ENCODE data around the gene SOD2. TPM values are rescaled to one million over a fixed set of nuclear protein-coding genes. Genes with fewer than 3 reads are reported as not detected.

The SOD2 gene
- total and polyA plus RNA-seq, 2 of the 13 experiments (the other 11 are each of a cell fraction or from before 2014, with no cell fraction given) = 304 to 309 TPM

DNA sequence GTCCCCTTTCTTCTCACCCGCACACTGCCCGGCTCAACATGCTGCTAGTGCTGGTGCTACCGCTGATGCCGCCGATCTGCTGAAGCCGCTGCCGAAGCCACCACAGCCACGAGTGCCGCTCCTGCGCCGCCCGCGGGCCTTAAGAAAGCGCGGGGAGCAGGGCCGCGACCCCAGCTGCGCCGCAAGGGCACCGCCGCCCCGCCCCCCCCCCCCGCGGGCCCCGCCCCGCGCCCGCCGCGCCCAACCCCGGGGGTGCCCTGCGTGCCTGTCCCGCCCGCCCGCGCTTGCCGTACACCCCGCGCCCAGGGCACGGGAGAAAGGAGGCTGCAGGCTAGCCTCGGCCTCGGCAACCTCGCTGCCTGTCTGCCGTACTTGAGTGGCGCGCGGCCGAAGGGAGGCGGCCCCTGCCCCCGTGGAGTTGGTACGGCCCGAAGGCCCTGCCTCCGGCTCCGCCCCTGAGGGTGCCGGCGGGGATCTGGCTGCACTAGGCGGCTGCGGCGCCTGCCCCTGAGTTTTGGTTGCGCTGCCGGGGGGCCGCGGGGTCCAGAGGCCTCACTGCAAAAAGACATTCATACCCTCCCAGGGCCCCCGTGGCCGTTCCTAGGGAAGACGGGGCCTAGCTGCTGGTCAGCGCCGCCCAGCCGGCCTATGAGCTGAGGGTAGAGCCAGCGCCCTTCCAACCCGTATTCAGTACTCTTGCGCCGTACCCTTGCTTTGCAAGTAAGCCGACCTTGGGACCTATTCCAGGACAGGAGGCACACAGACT lies at the start of gene SOD2 (continued):
- TF ChIP-seq, protein P1, sequence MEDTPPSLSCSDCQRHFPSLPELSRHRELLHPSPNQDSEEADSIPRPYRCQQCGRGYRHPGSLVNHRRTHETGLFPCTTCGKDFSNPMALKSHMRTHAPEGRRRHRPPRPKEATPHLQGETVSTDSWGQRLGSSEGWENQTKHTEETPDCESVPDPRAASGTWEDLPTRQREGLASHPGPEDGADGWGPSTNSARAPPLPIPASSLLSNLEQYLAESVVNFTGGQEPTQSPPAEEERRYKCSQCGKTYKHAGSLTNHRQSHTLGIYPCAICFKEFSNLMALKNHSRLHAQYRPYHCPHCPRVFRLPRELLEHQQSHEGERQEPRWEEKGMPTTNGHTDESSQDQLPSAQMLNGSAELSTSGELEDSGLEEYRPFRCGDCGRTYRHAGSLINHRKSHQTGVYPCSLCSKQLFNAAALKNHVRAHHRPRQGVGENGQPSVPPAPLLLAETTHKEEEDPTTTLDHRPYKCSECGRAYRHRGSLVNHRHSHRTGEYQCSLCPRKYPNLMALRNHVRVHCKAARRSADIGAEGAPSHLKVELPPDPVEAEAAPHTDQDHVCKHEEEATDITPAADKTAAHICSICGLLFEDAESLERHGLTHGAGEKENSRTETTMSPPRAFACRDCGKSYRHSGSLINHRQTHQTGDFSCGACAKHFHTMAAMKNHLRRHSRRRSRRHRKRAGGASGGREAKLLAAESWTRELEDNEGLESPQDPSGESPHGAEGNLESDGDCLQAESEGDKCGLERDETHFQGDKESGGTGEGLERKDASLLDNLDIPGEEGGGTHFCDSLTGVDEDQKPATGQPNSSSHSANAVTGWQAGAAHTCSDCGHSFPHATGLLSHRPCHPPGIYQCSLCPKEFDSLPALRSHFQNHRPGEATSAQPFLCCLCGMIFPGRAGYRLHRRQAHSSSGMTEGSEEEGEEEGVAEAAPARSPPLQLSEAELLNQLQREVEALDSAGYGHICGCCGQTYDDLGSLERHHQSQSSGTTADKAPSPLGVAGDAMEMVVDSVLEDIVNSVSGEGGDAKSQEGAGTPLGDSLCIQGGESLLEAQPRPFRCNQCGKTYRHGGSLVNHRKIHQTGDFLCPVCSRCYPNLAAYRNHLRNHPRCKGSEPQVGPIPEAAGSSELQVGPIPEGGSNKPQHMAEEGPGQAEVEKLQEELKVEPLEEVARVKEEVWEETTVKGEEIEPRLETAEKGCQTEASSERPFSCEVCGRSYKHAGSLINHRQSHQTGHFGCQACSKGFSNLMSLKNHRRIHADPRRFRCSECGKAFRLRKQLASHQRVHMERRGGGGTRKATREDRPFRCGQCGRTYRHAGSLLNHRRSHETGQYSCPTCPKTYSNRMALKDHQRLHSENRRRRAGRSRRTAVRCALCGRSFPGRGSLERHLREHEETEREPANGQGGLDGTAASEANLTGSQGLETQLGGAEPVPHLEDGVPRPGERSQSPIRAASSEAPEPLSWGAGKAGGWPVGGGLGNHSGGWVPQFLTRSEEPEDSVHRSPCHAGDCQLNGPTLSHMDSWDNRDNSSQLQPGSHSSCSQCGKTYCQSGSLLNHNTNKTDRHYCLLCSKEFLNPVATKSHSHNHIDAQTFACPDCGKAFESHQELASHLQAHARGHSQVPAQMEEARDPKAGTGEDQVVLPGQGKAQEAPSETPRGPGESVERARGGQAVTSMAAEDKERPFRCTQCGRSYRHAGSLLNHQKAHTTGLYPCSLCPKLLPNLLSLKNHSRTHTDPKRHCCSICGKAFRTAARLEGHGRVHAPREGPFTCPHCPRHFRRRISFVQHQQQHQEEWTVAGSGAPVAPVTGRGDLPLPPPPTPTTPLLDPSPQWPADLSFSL (CRISPR knock-in tag; IDR thresholded peaks at IDR 0.05) = no peak
- TF ChIP-seq, protein P2, sequence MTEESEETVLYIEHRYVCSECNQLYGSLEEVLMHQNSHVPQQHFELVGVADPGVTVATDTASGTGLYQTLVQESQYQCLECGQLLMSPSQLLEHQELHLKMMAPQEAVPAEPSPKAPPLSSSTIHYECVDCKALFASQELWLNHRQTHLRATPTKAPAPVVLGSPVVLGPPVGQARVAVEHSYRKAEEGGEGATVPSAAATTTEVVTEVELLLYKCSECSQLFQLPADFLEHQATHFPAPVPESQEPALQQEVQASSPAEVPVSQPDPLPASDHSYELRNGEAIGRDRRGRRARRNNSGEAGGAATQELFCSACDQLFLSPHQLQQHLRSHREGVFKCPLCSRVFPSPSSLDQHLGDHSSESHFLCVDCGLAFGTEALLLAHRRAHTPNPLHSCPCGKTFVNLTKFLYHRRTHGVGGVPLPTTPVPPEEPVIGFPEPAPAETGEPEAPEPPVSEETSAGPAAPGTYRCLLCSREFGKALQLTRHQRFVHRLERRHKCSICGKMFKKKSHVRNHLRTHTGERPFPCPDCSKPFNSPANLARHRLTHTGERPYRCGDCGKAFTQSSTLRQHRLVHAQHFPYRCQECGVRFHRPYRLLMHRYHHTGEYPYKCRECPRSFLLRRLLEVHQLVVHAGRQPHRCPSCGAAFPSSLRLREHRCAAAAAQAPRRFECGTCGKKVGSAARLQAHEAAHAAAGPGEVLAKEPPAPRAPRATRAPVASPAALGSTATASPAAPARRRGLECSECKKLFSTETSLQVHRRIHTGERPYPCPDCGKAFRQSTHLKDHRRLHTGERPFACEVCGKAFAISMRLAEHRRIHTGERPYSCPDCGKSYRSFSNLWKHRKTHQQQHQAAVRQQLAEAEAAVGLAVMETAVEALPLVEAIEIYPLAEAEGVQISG (CRISPR knock-in tag; IDR thresholded peaks at IDR 0.05) = peak; percentile 79
- no peak; the same call in 1 of the 2 replicates for TF ChIP-seq SMYD3 (CRISPR knock-in tag; IDR thresholded peaks at IDR 0.05)
- no peak for TF ChIP-seq ATF1 (CRISPR knock-in tag; IDR thresholded peaks at IDR 0.05)
- TF ChIP-seq MBNL3 (CRISPR knock-in tag; conservative IDR thresholded peaks at IDR 0.05) = no peak
- no peak; the same call in none of the 2 replicates for TF ChIP-seq BRCA1 (CRISPR knock-in tag; IDR thresholded peaks at IDR 0.05)
- peak; percentile 92; the same call in 1 of the 2 replicates for TF ChIP-seq ZNF747 (CRISPR knock-in tag; IDR thresholded peaks at IDR 0.05; ENCODE audit: borderline replicate concordance)
- TF ChIP-seq, protein P3, sequence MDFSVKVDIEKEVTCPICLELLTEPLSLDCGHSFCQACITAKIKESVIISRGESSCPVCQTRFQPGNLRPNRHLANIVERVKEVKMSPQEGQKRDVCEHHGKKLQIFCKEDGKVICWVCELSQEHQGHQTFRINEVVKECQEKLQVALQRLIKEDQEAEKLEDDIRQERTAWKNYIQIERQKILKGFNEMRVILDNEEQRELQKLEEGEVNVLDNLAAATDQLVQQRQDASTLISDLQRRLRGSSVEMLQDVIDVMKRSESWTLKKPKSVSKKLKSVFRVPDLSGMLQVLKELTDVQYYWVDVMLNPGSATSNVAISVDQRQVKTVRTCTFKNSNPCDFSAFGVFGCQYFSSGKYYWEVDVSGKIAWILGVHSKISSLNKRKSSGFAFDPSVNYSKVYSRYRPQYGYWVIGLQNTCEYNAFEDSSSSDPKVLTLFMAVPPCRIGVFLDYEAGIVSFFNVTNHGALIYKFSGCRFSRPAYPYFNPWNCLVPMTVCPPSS (IDR thresholded peaks at IDR 0.05) = no peak
- TF ChIP-seq, protein P4, sequence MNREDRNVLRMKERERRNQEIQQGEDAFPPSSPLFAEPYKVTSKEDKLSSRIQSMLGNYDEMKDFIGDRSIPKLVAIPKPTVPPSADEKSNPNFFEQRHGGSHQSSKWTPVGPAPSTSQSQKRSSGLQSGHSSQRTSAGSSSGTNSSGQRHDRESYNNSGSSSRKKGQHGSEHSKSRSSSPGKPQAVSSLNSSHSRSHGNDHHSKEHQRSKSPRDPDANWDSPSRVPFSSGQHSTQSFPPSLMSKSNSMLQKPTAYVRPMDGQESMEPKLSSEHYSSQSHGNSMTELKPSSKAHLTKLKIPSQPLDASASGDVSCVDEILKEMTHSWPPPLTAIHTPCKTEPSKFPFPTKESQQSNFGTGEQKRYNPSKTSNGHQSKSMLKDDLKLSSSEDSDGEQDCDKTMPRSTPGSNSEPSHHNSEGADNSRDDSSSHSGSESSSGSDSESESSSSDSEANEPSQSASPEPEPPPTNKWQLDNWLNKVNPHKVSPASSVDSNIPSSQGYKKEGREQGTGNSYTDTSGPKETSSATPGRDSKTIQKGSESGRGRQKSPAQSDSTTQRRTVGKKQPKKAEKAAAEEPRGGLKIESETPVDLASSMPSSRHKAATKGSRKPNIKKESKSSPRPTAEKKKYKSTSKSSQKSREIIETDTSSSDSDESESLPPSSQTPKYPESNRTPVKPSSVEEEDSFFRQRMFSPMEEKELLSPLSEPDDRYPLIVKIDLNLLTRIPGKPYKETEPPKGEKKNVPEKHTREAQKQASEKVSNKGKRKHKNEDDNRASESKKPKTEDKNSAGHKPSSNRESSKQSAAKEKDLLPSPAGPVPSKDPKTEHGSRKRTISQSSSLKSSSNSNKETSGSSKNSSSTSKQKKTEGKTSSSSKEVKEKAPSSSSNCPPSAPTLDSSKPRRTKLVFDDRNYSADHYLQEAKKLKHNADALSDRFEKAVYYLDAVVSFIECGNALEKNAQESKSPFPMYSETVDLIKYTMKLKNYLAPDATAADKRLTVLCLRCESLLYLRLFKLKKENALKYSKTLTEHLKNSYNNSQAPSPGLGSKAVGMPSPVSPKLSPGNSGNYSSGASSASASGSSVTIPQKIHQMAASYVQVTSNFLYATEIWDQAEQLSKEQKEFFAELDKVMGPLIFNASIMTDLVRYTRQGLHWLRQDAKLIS (CRISPR knock-in tag; IDR thresholded peaks at IDR 0.05) = peak; percentile 88
- peak; percentile 41; the same call in 1 of the 2 replicates for TF ChIP-seq TOE1 (CRISPR knock-in tag; IDR thresholded peaks at IDR 0.05)
- TF ChIP-seq KDM3A (CRISPR knock-in tag; IDR thresholded peaks at IDR 0.05; ENCODE audit: low read depth) = peak; percentile 86
- no peak for TF ChIP-seq CEBPB (IDR thresholded peaks at IDR 0.05; ENCODE audit: borderline replicate concordance, low read depth, low read length)
- no peak for TF ChIP-seq ZBTB1 (CRISPR knock-in tag; IDR thresholded peaks at IDR 0.05; ENCODE audit: borderline replicate concordance)
